ENCODE measurements around the gene ASPN. TPM values are rescaled to one million over a fixed set of nuclear protein-coding genes. Genes with fewer than 3 reads are reported as not detected.

Gene ASPN
- polyA plus RNA-seq, 1 donor from 2014 or later = 0.35 TPM

DNA sequence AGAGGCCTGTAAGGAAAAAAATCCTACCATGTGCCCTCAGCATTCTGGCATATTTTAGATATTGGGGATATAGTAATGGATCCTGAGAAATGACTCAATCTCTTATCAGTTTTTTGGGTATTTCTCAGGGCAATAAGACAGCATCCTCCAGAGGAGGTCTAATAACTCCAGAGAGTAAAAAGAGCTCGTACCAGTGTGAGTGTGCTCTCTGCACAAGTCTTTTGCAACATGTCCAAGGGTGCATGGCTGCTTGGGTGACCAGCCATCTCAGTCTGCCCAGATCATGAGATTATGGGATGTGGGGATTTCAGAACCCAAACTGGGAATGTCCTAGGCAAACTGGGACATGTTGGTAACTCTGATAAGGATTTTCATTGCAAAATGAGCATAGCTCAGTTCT lies 15.3 kb downstream of the ASPN start:
- H3K9ac ChIP-seq (ENCODE audit: low read length) = no peak overlapping the region
- no peaks in the 10 kb centered on the region for H3K36me3 ChIP-seq (ENCODE audit: insufficient read depth, low read length)
- H3F3A ChIP-seq (ENCODE audit: insufficient read depth, low read length, poor library complexity, severe bottlenecking) = no peaks in the 10 kb centered on the region
- H3K9me2 ChIP-seq (ENCODE audit: insufficient read depth, low read length) = no peaks in the 10 kb centered on the region
- no peaks in the 10 kb centered on the region for H3K9me3 ChIP-seq (ENCODE audit: low read length)
- no peak overlapping the region for H2AFZ ChIP-seq (ENCODE audit: low read depth, low read length)
- H3K27ac ChIP-seq (ENCODE audit: low read length) = no peak overlapping the region
- H3K4me3 ChIP-seq (ENCODE audit: low read length) = no peak overlapping the region
- H4K20me1 ChIP-seq (ENCODE audit: insufficient read depth) = no peaks in the 10 kb centered on the region
- no peaks in the 10 kb centered on the region for H3K27me3 ChIP-seq (ENCODE audit: insufficient read depth, low read depth, low read length)
- H3K4me2 ChIP-seq (ENCODE audit: low read length) = no peak overlapping the region
- H3K79me2 ChIP-seq (replicated peaks; ENCODE audit: insufficient read depth, low read length) = no peaks in the 10 kb centered on the region
- TF ChIP-seq EP300 (conservative IDR thresholded peaks at IDR 0.05; ENCODE audit: poor library complexity, severe bottlenecking) (no peak), RAD21 (conservative IDR thresholded peaks at IDR 0.05) (no peak), MXI1 (conservative IDR thresholded peaks at IDR 0.05; ENCODE audit: poor library complexity, severe bottlenecking) (no peak), POLR2AphosphoS5 (IDR thresholded peaks at IDR 0.05) (no peak), SMC3 (conservative IDR thresholded peaks at IDR 0.05; ENCODE audit: poor library complexity) (no peak), EZH2 (IDR thresholded peaks at IDR 0.05; ENCODE audit: borderline replicate concordance, insufficient read depth, low read length, poor library complexity, severe bottlenecking) (no peak), TAF1 (IDR thresholded peaks at IDR 0.05; ENCODE audit: low read depth) (no peak)
- TF ChIP-seq, protein P1, sequence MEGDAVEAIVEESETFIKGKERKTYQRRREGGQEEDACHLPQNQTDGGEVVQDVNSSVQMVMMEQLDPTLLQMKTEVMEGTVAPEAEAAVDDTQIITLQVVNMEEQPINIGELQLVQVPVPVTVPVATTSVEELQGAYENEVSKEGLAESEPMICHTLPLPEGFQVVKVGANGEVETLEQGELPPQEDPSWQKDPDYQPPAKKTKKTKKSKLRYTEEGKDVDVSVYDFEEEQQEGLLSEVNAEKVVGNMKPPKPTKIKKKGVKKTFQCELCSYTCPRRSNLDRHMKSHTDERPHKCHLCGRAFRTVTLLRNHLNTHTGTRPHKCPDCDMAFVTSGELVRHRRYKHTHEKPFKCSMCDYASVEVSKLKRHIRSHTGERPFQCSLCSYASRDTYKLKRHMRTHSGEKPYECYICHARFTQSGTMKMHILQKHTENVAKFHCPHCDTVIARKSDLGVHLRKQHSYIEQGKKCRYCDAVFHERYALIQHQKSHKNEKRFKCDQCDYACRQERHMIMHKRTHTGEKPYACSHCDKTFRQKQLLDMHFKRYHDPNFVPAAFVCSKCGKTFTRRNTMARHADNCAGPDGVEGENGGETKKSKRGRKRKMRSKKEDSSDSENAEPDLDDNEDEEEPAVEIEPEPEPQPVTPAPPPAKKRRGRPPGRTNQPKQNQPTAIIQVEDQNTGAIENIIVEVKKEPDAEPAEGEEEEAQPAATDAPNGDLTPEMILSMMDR (IDR thresholded peaks at IDR 0.05; ENCODE audit: poor library complexity, severe bottlenecking) = no peak
- TF ChIP-seq, protein P2, sequence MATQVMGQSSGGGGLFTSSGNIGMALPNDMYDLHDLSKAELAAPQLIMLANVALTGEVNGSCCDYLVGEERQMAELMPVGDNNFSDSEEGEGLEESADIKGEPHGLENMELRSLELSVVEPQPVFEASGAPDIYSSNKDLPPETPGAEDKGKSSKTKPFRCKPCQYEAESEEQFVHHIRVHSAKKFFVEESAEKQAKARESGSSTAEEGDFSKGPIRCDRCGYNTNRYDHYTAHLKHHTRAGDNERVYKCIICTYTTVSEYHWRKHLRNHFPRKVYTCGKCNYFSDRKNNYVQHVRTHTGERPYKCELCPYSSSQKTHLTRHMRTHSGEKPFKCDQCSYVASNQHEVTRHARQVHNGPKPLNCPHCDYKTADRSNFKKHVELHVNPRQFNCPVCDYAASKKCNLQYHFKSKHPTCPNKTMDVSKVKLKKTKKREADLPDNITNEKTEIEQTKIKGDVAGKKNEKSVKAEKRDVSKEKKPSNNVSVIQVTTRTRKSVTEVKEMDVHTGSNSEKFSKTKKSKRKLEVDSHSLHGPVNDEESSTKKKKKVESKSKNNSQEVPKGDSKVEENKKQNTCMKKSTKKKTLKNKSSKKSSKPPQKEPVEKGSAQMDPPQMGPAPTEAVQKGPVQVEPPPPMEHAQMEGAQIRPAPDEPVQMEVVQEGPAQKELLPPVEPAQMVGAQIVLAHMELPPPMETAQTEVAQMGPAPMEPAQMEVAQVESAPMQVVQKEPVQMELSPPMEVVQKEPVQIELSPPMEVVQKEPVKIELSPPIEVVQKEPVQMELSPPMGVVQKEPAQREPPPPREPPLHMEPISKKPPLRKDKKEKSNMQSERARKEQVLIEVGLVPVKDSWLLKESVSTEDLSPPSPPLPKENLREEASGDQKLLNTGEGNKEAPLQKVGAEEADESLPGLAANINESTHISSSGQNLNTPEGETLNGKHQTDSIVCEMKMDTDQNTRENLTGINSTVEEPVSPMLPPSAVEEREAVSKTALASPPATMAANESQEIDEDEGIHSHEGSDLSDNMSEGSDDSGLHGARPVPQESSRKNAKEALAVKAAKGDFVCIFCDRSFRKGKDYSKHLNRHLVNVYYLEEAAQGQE (IDR thresholded peaks at IDR 0.05; ENCODE audit: borderline replicate concordance) = no peak

DNA sequence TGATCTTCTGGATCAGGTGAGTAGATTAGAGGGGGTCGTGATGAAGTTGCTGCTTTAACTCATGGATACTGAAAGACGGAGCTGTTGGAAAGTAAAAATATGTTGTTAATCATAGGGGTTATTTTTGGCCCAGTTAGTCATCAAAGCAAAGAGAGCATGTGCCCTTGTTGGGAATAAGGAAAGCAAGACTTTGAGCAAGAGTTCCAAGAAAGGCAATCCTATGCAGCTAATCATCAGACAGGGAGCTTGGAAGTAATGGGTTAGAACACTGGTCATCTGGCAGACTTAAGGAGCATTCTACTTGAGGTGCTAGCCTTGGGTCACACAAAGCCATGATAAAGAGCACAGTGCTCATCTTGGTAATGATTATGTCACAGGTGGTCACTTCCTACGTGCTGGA lies 18.3 kb downstream of the ASPN start:
- no peaks in the 10 kb centered on the region for H4K20me1 ChIP-seq (ENCODE audit: insufficient read depth)
- no peaks in the 10 kb centered on the region for H3F3A ChIP-seq (ENCODE audit: insufficient read depth, low read length, poor library complexity, severe bottlenecking)
- H3K9me2 ChIP-seq (ENCODE audit: insufficient read depth, low read length) = no peaks in the 10 kb centered on the region
- no peaks in the 10 kb centered on the region for H3K36me3 ChIP-seq (ENCODE audit: insufficient read depth, low read length)
- no peaks in the 10 kb centered on the region for H3K79me2 ChIP-seq (replicated peaks; ENCODE audit: insufficient read depth, low read length)
- H2AFZ ChIP-seq (ENCODE audit: low read depth, low read length) = no peak overlapping the region
- no peaks in the 10 kb centered on the region for H3K9me3 ChIP-seq (ENCODE audit: low read length)
- H3K9ac ChIP-seq (ENCODE audit: low read length) = no peak overlapping the region
- H3K4me2 ChIP-seq (ENCODE audit: low read length) = no peak overlapping the region
- H3K27ac ChIP-seq (ENCODE audit: low read length) = no peak overlapping the region
- no peak overlapping the region for H3K4me3 ChIP-seq (ENCODE audit: low read length)
- H3K27me3 ChIP-seq (ENCODE audit: insufficient read depth, low read depth, low read length) = no peaks in the 10 kb centered on the region
- TF ChIP-seq RAD21 (conservative IDR thresholded peaks at IDR 0.05) (no peak), SMC3 (conservative IDR thresholded peaks at IDR 0.05; ENCODE audit: poor library complexity) (no peak), EZH2 (IDR thresholded peaks at IDR 0.05; ENCODE audit: borderline replicate concordance, insufficient read depth, low read length, poor library complexity, severe bottlenecking) (no peak), EP300 (conservative IDR thresholded peaks at IDR 0.05; ENCODE audit: poor library complexity, severe bottlenecking) (no peak), MXI1 (conservative IDR thresholded peaks at IDR 0.05; ENCODE audit: poor library complexity, severe bottlenecking) (no peak), POLR2AphosphoS5 (IDR thresholded peaks at IDR 0.05) (no peak), TAF1 (IDR thresholded peaks at IDR 0.05; ENCODE audit: low read depth) (no peak)
- TF ChIP-seq, protein P2 (IDR thresholded peaks at IDR 0.05; ENCODE audit: borderline replicate concordance) = no peak
- TF ChIP-seq, protein P1 (IDR thresholded peaks at IDR 0.05; ENCODE audit: poor library complexity, severe bottlenecking) = no peak

Measured in neural cell (in vitro differentiated cells).